Smooth muscle cell of the coronary artery (primary cell): Measurements from ENCODE around the gene CDK17. TPM values are rescaled to one million over a fixed set of nuclear protein-coding genes. Genes with fewer than 3 reads are reported as not detected.

Source experiments
- total RNA-seq: library from RNA; depleted of rRNA; stranded (reverse); fragments of >200 nt; gene quantifications from 2 replicates; pipeline ENCODE4 v1.2.3, GENCODE V29; 2014; ENCODE audit warnings: low replicate concordance

The CDK17 gene
- total RNA-seq: 32.8 and 45.2 TPM in 2 replicates

GRCh38 chr12:96399919-96400630 is at the start of gene CDK17:
Gene CDK17 (minus strand): TSS chr12:96400439. CDS start chr12:96334836, 65,603 bp downstream.

Other genes starting within 250 kb of the CDK17 start
- gene ELK3, start 206.1 kb downstream of the CDK17 start, total RNA-seq: 2.9 and 10.8 TPM in 2 replicates
- gene CFAP54, start 89.1 kb upstream of the CDK17 start, total RNA-seq: 1.1 and 1.6 TPM in 2 replicates